Fibroblast of lung (primary cell): ENCODE data around the gene DDRGK1. TPM values are rescaled to one million over a fixed set of nuclear protein-coding genes. Genes with fewer than 3 reads are reported as not detected.
"Not testable (repeated sequence)": the region's sequence is repeated elsewhere in the genome, so short reads cannot be mapped to it uniquely, and the experiment has no call there.

Source experiments
- DNase-seq, 2 donors: peaks; one replicate each; pipeline versions ENCODE4 v3.0.0 to v3.0.0-alpha.2; 2010; ENCODE audit warnings: low read depth in 2 of 2
- H2AFZ ChIP-seq: 2 replicates; pipeline ENCODE4 v1.5.1; 2012; ENCODE audit warnings: low read length, control low read depth, inconsistent platforms
- H3K27ac ChIP-seq: 2 replicates; pipeline ENCODE4 v1.5.1; 2011; ENCODE audit warnings: low read length, control low read depth; ENCODE audit not compliant: insufficient read depth
- H3K27me3 ChIP-seq: 2 replicates; pipeline ENCODE4 v1.5.1; 2011; ENCODE audit warnings: mild to moderate bottlenecking, low read length; ENCODE audit not compliant: control insufficient read depth, insufficient read depth
- H3K36me3 ChIP-seq: 2 replicates; pipeline ENCODE4 v1.5.1; 2011; ENCODE audit warnings: low read length; ENCODE audit not compliant: control insufficient read depth, insufficient read depth
- H3K4me1 ChIP-seq: 2 replicates; pipeline ENCODE4 v1.5.1; 2011; ENCODE audit warnings: low read length; ENCODE audit not compliant: control insufficient read depth, insufficient read depth; ENCODE audit errors: extremely low read depth
- H3K4me2 ChIP-seq: 2 replicates; pipeline ENCODE4 v1.5.1; 2011; ENCODE audit warnings: low read length, control low read depth; ENCODE audit not compliant: insufficient read depth; ENCODE audit errors: extremely low read depth
- H3K4me3 ChIP-seq, 4 experiments: fragments of 200-600 bp in 1 of 4; sonication (generic) in 1 of 4; replicated peaks in 1 of 4; 2 replicates each; pipeline ENCODE4 v1.5.1; 2011 to 2016; ENCODE audit warnings: low read length in 4 of 4, low read depth in 3 of 4, mild to moderate bottlenecking in 3 of 4, control low read depth in 2 of 4, inconsistent platforms in 1 of 4, mixed read lengths in 1 of 4; ENCODE audit not compliant: insufficient read depth in 1 of 4; ENCODE audit errors: control extremely low read depth in 1 of 4
- H3K79me2 ChIP-seq: 2 replicates; pipeline ENCODE4 v1.5.1; 2012; ENCODE audit warnings: mild to moderate bottlenecking, low read length, inconsistent platforms; ENCODE audit not compliant: control insufficient read depth, insufficient read depth
- H3K9ac ChIP-seq: 2 replicates; pipeline ENCODE4 v1.5.1; 2011; ENCODE audit warnings: mild to moderate bottlenecking, low read length, control low read depth; ENCODE audit not compliant: insufficient read depth
- H3K9me3 ChIP-seq: 2 replicates; pipeline ENCODE4 v1.5.1; 2012; ENCODE audit warnings: low read depth, low read length; ENCODE audit not compliant: control insufficient read depth, insufficient read depth
- H4K20me1 ChIP-seq: 2 replicates; pipeline ENCODE4 v1.5.1; 2011; ENCODE audit warnings: low read length; ENCODE audit not compliant: control insufficient read depth, insufficient read depth; ENCODE audit errors: extremely low read depth
- CTCF ChIP-seq, 2 donors: IDR thresholded peaks in 1 of 2; conservative IDR thresholded peaks in 1 of 2; 1 replicate in 1 of 2; 2 replicates in 1 of 2; pipeline ENCODE4 v1.5.1; 2011 to 2012; ENCODE audit warnings: low read length in 2 of 2, control low read depth in 1 of 2, inconsistent platforms in 1 of 2, low read depth in 1 of 2, mild to moderate bottlenecking in 1 of 2
- EZH2 ChIP-seq: IDR thresholded peaks from 2 replicates; pipeline ENCODE4 v1.5.1; 2012; ENCODE audit warnings: low read length, control low read depth, mild to moderate bottlenecking; ENCODE audit errors: missing control alignments
- polyA plus RNA-seq, 2 donors: library from polyadenylated mRNA; depleted of rRNA in 1 of 2; stranded (reverse) in 1 of 2; unstranded in 1 of 2; fragments of >200 nt; gene quantifications; 2 replicates each; pipeline ENCODE4 v1.2.1, GENCODE V29; 2011 to 2012; ENCODE audit warnings: missing spikeins in 1 of 2
- total RNA-seq: library from RNA; depleted of rRNA; stranded (reverse); fragments of >200 nt; gene quantifications from 2 replicates; pipeline ENCODE4 v1.2.1, GENCODE V29; 2014

DDRGK1 gene
- total and polyA plus RNA-seq, 2 donors (not counting 1 experiment from before 2014, with no cell fraction given), result 35.5 to 37.5 TPM

DNA sequence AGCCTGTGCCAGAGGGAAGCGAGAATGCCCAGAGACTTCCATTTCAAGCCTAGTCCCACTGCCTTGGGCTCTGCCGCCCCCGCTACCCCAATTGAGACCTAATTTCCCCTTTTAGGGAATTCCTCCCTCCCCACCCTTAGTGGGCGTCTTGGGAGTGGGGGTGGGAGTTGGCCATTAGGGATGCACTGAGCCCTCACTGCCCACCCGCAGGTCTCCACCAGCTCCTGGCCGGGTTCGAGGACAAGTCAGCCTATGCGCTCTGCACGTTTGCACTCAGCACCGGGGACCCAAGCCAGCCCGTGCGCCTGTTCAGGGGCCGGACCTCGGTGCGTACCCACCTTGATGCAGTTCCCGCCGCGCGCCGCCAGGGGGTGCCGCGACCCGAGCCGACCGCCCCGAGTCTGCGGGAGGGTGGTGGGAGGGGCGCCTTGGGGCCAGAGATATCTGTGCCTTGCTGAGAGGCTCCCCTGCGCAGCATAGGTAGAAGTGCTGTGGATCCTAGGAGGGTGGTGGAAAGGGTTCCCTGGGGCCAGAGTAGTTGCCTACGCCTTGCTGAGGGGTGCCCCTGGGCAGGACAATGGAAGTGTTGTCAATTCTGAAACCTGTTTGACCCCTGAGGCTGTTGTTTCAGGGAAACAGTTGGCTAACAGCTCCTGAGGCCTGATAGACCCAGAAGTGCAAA is 14.0 kb upstream of the DDRGK1 start:
- Histone ChIP-seq H3K4me3 (no peak overlapping the region), H3K4me1 (no peaks in the 10 kb centered on the region), H3K27ac (no peak overlapping the region), H3K27me3 (no peaks in the 10 kb centered on the region), H2AFZ (no peak overlapping the region), H3K36me3 (peaks cover 10% of the 10 kb centered on the region), H3K4me2 (no peak overlapping the region), H3K9ac (no peak overlapping the region), H3K79me2 (no peaks in the 10 kb centered on the region), H3K9me3 (no peaks in the 10 kb centered on the region), H4K20me1 (no peaks in the 10 kb centered on the region)
- peak in 1 of 2 donors; percentile 14 for DNase-seq
- TF ChIP-seq CTCF (conservative IDR thresholded peaks at IDR 0.05 in 1 of 2, IDR thresholded peaks at IDR 0.05 in 1 of 2; ENCODE audit: low read depth in 1 of 2, low read length in 2 of 2), result peak; percentile 72 to 78
- no peak for TF ChIP-seq EZH2

DNA sequence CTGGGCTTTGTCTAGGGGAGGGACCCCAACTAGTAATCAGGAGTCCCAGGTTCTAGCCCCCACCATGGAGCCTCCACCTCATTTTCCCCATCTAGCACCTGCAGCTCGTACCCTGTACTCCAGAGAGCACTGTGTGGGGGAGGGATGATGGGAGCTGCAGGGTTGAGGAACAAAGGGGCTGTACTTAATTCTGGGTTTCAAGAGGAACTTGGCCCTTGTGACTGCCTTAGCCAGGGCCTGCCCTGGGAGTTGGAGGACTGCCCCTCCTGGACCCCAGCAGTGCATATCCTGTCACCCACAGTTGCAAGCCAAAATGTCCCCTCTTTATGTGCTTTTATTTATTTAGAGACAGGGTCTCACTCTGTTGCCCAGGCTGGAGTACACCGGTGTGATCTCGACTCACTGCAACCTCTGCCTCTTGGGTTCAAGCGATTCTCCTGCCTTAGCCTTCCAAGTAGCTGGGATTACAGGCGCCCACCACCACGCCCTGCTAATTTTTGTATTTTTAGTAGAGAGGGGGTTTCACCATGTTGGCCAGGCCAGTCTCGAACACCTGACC is 11.0 kb upstream of the DDRGK1 start:
- H3K9me3 ChIP-seq, H3K9ac ChIP-seq, H3K27me3 ChIP-seq, H3K4me2 ChIP-seq, H2AFZ ChIP-seq, DNase-seq, H3K27ac ChIP-seq, H3K4me1 ChIP-seq, H4K20me1 ChIP-seq, H3K36me3 ChIP-seq, H3K4me3 ChIP-seq: not testable (repeated sequence)
- peaks cover 11% of the 10 kb centered on the region for H3K79me2 ChIP-seq

DNA sequence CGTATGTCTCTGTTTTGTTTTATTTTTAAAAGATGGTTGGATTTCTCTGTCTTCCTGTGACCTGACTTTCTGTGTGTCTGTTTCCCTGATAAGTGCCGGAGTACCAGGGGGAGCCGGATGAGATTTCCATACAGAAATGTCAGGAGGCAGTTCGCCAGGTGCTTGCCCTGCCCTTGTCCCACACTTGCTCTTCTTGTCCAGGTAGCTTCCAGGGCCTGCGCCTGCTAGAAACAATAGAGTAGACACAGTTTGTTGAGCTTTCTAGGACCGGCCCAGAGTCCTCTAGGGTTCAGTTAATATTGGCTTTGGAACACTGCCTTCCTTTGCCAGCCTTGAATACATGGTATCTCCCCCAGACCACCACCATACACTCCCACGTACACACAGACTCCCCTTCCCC is 8.7 kb upstream of the DDRGK1 start:
- Histone ChIP-seq H3K9ac (no peak overlapping the region), H3K4me3 (no peak overlapping the region), H2AFZ (no peak overlapping the region), H3K36me3 (peaks cover 2% of the 10 kb centered on the region), H3K4me1 (peaks cover 6% of the 10 kb centered on the region), H3K4me2 (no peak overlapping the region), H3K27me3 (no peaks in the 10 kb centered on the region), H4K20me1 (no peaks in the 10 kb centered on the region), H3K27ac (no peak overlapping the region), H3K9me3 (no peaks in the 10 kb centered on the region), H3K79me2 (peaks cover 25% of the 10 kb centered on the region)
- no peak for DNase-seq
- TF ChIP-seq EZH2, result no peak
- TF ChIP-seq CTCF (conservative IDR thresholded peaks at IDR 0.05 in 1 of 2, IDR thresholded peaks at IDR 0.05 in 1 of 2; ENCODE audit: low read depth in 1 of 2, low read length in 2 of 2), result no peak
